ENCODE measurements around the gene B3GNT5. TPM values are rescaled to one million over a fixed set of nuclear protein-coding genes. Genes with fewer than 3 reads are reported as not detected.
A peak's percentile ranks its signal among the peaks of the same experiment; 100 is the strongest.

The B3GNT5 gene
- total RNA-seq, 1 experiment from 2014 or later, result 19.7 TPM

DNA sequence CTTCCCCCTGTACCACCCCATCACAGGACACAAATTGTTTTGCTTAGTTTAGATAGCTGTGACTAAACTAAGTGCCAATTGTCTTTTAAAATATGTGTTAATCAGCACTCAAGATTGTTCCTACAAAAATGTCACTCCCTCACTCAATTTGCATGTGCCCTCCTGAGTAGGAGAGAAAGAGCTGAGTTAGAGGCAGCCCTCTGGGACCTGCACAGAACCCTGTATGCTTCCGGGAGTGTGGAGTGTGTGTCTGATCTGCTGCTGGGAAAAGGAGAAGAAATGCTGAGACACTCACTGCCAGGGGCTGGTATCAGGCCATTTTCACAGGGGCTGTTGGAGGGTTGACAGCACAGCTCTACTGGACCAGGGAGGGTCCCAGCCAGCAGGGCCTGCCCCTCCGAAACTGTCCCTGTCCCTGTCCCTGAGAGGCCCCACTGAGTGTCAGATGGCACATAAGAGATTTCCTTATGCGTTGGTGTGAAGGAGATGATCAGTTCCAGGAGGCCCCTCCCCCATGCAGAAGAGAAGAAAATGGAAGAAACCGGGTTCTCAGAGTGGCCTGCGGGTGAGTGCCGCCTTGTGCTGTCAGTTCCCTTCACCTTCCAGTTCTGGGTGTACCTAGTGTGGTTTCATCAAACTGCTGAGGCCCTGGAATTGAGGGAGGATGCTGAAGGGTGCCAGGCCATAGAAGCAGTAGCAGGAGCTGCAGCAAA is 3.9 kb upstream of the B3GNT5 start:
- no peak overlapping the region for H3K27ac ChIP-seq

DNA sequence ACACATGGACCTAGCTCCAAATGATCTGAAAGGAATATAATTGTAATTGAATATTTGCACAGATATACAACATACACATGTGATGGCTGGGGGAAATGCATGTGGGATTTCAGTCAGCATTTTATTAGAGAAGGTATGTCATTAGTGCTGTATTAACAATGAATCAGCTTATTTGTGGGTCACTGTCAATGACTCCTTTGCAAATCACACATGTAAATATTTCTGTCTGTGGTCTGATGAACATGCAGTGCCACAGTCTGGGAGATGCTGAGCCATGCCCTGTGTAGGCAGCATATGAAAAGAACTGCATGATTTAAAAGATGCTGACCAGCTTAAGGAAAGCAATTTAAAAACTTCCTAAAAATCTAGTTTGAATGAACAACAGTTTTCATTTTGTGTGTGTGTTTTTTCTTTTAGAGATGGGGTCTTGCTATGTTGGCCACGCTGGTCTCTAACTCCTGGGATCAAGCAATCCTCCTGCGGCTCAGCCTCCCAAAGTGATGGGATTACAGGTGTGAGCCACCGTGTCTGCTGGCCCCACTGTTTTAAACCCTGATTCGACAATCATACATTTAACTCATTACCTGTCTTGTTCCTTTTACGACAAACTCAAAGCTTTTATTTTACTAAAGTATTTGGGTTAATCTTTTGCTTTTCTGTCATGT is 803 bp upstream of the B3GNT5 start:
- Histone ChIP-seq H3K4me1 (no peaks in the 10 kb centered on the region; the same call in 1 of the 2 replicates), H3K27ac (no peak overlapping the region), H3K4me3 (peak overlapping the region; percentile 88)

More for the DNA sequence above, 3.9 kb upstream of the B3GNT5 start:
- Histone ChIP-seq H3K36me3 (no peaks in the 10 kb centered on the region), H3K9me3 (replicated peaks) (no peaks in the 10 kb centered on the region), H3K4me3 (no peak overlapping the region), H3K4me1 (no peaks in the 10 kb centered on the region), H3K27me3 (no peaks in the 10 kb centered on the region; the same call in 1 of the 2 replicates)
- DNase-seq, result no peak

DNA sequence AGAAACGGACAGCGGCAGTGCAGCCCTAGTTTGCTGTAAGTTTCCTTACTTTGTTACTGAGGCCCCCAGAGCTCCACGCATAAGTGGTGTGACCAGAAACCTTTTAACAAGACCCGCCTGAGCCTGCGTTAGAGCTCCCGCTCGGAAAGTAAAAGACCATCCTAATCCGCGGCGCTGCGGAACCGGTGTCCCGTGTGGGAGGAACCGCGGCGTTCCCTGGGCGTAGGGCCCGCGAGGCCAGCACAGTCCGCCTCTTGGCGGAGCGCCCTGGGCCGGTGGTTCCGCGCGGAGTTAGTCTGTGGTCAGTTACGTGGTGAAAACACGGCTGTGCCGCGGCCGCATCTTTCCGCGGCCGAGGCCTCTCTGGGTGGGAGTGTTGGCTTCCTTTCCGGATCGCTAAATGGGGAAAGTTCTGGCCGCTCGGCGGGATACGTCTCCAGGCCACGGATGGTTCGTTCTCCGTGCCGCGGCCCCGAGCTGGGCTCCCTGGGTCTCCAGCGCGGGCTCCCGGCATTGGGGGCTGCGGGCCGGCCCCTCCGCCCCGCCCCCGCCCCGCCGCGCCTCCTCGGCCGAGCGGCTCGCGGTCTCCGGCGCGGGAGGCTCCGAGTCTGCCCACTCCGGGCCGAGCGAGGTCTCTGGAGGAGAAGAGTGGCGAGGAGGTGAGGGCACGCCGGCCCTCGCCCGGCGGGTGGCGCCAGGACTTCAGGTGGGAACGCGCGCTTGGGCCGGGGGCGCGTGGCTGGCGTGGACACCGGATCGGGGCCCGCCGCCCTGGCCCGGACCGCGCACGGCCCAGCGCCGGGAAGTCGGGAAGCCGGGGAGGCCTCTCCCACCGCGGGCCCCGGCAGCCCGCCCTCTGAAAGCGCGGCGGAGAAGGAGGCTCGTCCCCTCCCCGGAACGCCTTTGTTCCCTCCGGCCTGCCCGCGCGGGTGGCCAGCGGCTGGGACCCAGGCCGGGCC is 754 bp downstream of the B3GNT5 start:
- H3K4me3 ChIP-seq, result peak overlapping the region; percentile 88
- H3K36me3 ChIP-seq, result peaks cover 3% of the 10 kb centered on the region; the same call in 1 of the 2 replicates
- no peaks in the 10 kb centered on the region for H3K9me3 ChIP-seq (replicated peaks)
- H3K27me3 ChIP-seq, result no peaks in the 10 kb centered on the region; the same call in 1 of the 2 replicates
- peak overlapping the region; percentile 75 for H3K27ac ChIP-seq
- H3K4me1 ChIP-seq, result no peaks in the 10 kb centered on the region; the same call in 1 of the 2 replicates
- DNase-seq, result peak; percentile 47 to 58

More for the DNA sequence above, 803 bp upstream of the B3GNT5 start:
- no peak for DNase-seq
- H3K9me3 ChIP-seq (replicated peaks), result no peaks in the 10 kb centered on the region
- no peaks in the 10 kb centered on the region for H3K36me3 ChIP-seq
- no peaks in the 10 kb centered on the region; the same call in 1 of the 2 replicates for H3K27me3 ChIP-seq

- DNase-seq, result peak; percentile 43 to 59
- Histone ChIP-seq H3K9me3 (replicated peaks) (no peaks in the 10 kb centered on the region), H3K36me3 (peaks cover 3% of the 10 kb centered on the region; the same call in 1 of the 2 replicates), H3K27me3 (no peaks in the 10 kb centered on the region; the same call in 1 of the 2 replicates), H3K27ac (peak overlapping the region; percentile 75), H3K4me3 (peak overlapping the region; percentile 88), H3K4me1 (no peaks in the 10 kb centered on the region; the same call in 1 of the 2 replicates)
These were observed 1.7 kb downstream of the B3GNT5 start for GRCh38 chr3:183254487-183255347.

DNA sequence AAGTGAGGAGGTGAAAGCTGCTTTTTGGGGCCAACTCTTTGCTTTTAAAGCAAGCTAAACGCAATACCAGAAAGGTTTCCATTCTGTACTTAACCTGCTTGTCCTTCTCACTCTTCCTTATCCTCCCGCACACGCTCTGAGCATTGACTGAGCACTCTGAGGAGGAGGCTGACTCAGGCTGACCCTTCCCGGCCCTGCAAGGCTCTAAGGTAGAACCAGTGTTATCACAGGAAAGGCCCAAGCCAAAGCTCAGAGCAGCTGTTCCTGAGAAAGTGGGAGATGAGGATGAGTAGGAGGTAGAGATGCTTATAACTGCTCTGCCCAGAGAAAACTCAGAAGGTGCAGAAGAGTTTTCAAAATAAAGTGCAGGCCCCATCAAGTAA is 2.3 kb downstream of the B3GNT5 start:
- H3K27ac ChIP-seq, result no peak overlapping the region; the same call in 1 of the 2 replicates
- DNase-seq, result peak; percentile 38 to 61
- no peaks in the 10 kb centered on the region; the same call in 1 of the 2 replicates for H3K27me3 ChIP-seq
- no peaks in the 10 kb centered on the region for H3K9me3 ChIP-seq (replicated peaks)
- H3K4me1 ChIP-seq, result no peaks in the 10 kb centered on the region; the same call in 1 of the 2 replicates
- peak overlapping the region; percentile 88 for H3K4me3 ChIP-seq
- H3K36me3 ChIP-seq, result peaks cover 3% of the 10 kb centered on the region; the same call in 1 of the 2 replicates

- Histone ChIP-seq H3K4me3 (no peak overlapping the region), H3K27me3 (no peaks in the 10 kb centered on the region), H3K9me3 (replicated peaks) (no peaks in the 10 kb centered on the region), H3K27ac (no peak overlapping the region), H3K36me3 (peaks cover 3% of the 10 kb centered on the region; the same call in 1 of the 2 replicates), H3K4me1 (no peaks in the 10 kb centered on the region; the same call in 1 of the 2 replicates)
- no peak for DNase-seq
These were observed 6.0 kb downstream of the B3GNT5 start for GRCh38 chr3:183259087-183259486.

- H3K27ac ChIP-seq, result no peak overlapping the region
- H3K4me1 ChIP-seq, result no peaks in the 10 kb centered on the region; the same call in 1 of the 2 replicates
- H3K27me3 ChIP-seq, result no peaks in the 10 kb centered on the region
- H3K4me3 ChIP-seq, result no peak overlapping the region
- no peak for DNase-seq
- peaks cover 3% of the 10 kb centered on the region; the same call in 1 of the 2 replicates for H3K36me3 ChIP-seq
- H3K9me3 ChIP-seq (replicated peaks), result no peaks in the 10 kb centered on the region
These were observed 6.6 kb downstream of the B3GNT5 start for GRCh38 chr3:183259621-183260020.

DNA sequence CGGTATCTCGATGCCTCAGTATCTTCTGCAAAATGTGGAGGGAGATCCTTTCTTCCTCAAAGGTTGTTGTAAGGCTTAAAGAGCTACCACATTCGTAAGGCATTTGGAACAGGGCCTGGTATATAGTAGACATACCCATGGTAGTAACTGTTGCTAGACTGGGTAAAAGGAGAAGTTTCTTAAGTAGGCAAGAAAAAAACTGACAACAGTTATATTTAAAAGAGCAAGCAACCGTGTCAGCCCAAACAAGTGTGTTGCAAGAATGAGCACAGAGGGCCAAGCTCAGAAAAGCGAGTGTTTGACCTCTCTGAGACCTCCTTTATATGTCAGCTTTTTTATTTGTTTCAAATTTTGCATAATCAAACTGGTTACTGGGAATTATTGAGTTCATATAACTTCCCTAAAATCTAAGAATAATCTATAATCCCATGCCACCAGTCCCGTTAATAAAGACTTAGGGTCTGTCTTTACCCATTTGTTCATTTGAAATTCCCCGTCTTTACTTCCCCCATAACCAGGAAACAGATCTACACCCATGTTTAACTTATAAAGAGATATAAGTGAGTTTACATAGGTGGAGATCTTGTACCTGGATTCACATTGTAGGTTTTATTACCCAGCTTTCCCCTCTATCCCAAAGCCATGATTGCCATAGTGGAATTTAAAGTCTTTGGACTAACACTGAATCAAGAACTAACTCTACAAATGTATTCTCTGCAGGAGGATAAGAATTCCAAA is 7.3 kb downstream of the B3GNT5 start:
- Histone ChIP-seq H3K36me3 (peaks cover 3% of the 10 kb centered on the region; the same call in 1 of the 2 replicates), H3K27me3 (no peaks in the 10 kb centered on the region), H3K9me3 (replicated peaks) (no peaks in the 10 kb centered on the region), H3K4me3 (no peak overlapping the region), H3K27ac (no peak overlapping the region), H3K4me1 (peaks cover 5% of the 10 kb centered on the region)
- no peak for DNase-seq

DNA sequence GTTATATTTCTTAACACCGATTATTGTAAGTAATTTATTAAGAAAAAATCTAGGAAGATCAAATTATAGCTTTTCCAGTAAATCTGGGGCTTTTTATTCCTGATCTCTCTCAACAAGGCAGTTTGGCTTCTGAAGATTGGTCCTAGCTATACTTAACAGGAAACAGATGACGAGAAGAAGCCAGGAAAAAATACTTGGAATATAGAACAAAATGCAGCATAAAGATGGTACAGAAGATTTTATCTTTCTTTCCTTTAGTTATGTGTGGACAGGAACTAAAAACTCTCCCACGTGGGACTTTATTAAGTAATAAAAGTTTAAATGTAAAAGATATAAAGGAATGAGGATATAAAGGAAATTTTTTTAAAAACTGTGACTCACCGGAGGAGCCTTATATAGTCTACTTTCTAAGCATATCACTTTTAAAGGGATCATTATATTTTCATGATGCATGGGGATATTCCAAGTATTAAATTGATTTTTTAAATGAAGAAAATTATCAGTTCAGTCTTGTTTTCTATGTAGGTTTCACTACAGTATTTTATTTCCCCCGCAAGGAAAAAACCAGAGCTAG is 8.2 kb downstream of the B3GNT5 start:
- Histone ChIP-seq H3K27me3 (no peaks in the 10 kb centered on the region), H3K4me1 (peaks cover 12% of the 10 kb centered on the region), H3K9me3 (replicated peaks) (no peaks in the 10 kb centered on the region), H3K27ac (no peak overlapping the region), H3K36me3 (peaks cover 3% of the 10 kb centered on the region; the same call in 1 of the 2 replicates), H3K4me3 (no peak overlapping the region)
- no peak for DNase-seq

DNA sequence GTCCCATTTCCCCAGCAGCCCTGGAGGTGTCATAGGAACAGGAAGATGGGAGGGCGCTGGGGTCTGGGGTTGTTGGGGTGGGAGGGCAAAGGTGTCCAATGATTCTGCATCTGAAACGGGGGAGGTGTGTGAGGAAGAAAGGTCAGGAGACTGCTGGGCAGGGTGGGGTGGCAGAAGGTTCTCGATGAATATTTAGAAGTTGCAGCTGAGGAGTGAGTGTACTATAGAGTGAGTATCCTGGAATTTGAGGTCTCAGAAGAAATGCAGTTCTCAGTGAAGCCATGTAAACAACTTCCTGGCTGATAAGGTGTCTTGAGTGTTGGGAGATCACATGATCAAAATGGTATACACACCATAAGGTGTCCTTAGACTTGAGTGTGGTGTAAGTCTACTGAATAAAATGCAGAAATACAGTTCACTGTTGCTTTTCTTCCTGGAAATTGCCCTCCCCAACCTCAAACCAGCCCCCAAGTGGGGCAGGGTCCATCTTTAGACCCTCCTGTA is 9.9 kb downstream of the B3GNT5 start:
- no peak overlapping the region for H3K27ac ChIP-seq
- no peak for DNase-seq
- peaks cover 21% of the 10 kb centered on the region for H3K4me1 ChIP-seq
- no peaks in the 10 kb centered on the region for H3K9me3 ChIP-seq (replicated peaks)
- H3K36me3 ChIP-seq, result no peaks in the 10 kb centered on the region; the same call in 1 of the 2 replicates
- H3K4me3 ChIP-seq, result no peak overlapping the region
- no peaks in the 10 kb centered on the region for H3K27me3 ChIP-seq

- H3K36me3 ChIP-seq, result no peaks in the 10 kb centered on the region
- H3K4me1 ChIP-seq, result peaks cover 26% of the 10 kb centered on the region
- no peaks in the 10 kb centered on the region for H3K9me3 ChIP-seq (replicated peaks)
- H3K27ac ChIP-seq, result no peak overlapping the region
- no peak overlapping the region for H3K4me3 ChIP-seq
- no peak for DNase-seq
- no peaks in the 10 kb centered on the region for H3K27me3 ChIP-seq
These were observed 11.2 kb downstream of the B3GNT5 start for GRCh38 chr3:183264268-183264667.

DNA sequence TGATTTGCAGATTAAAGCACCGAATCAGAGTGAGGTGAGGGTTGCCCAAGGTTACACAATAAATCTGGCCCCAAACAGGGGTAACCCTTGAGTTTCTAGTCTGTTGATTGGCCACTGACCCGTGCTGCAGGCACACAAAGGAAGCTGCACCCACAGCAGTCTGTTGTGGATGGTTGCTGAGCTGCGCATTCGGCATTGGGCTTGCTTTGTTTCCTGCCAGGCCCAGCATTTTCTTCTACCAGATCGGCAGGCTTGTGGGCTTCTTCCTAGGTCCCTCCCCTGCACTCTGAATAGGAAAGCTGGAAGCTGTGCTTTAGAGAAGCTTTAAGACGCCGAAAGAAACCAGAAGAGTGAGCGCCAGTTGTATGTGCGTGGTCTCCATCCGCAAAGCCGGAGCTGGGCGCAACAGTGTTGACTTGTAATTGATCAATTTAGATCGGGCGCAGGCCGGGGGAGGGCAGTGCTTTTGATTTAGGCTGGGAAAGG is 12.1 kb downstream of the B3GNT5 start:
- Histone ChIP-seq H3K9me3 (replicated peaks) (no peaks in the 10 kb centered on the region), H3K36me3 (peaks cover 4% of the 10 kb centered on the region; the same call in 1 of the 2 replicates), H3K27me3 (no peaks in the 10 kb centered on the region), H3K4me1 (peaks cover 26% of the 10 kb centered on the region), H3K27ac (peak overlapping the region; percentile 53), H3K4me3 (no peak overlapping the region)
- DNase-seq, result no peak
